ENCODE data around the gene RAD23A. TPM values are rescaled to one million over a fixed set of nuclear protein-coding genes. Genes with fewer than 3 reads are reported as not detected.

Gene RAD23A
- total and polyA plus RNA-seq, 2 experiments from 2014 or later, result 65.8 to 130 TPM

GRCh38 chr19:12907166-12907565 is 38.5 kb upstream of the RAD23A start:
- H3K4me1 ChIP-seq (ENCODE audit: insufficient read depth), result peaks cover under 1% of the 10 kb centered on the region
- H3K9me2 ChIP-seq (replicated peaks; ENCODE audit: insufficient read depth), result no peaks in the 10 kb centered on the region
- H3K36me3 ChIP-seq (replicated peaks; ENCODE audit: insufficient read depth, low read depth), result no peaks in the 10 kb centered on the region
- H3K27ac ChIP-seq, result no peak overlapping the region
- no peaks in the 10 kb centered on the region for H3K79me2 ChIP-seq
- 77% methylated on average over 9 of the region's 9 CpGs for WGBS (ENCODE audit: low lambda C conversion rate, missing lambda C conversion rate)
- no peak for DNase-seq (ENCODE audit: low spot score)
- no peaks in the 10 kb centered on the region for H4K20me1 ChIP-seq (ENCODE audit: insufficient read depth, poor library complexity, severe bottlenecking)
- no peaks in the 10 kb centered on the region for H3K27me3 ChIP-seq
- no peak overlapping the region for H3K4me3 ChIP-seq
- H3K9me3 ChIP-seq (ENCODE audit: low read depth), result no peaks in the 10 kb centered on the region
- no peak overlapping the region for H3K4me2 ChIP-seq
- TF ChIP-seq EZH2 (IDR thresholded peaks at IDR 0.05; ENCODE audit: borderline replicate concordance), result no peak
- no peak for TF ChIP-seq EZH2phosphoT487 (IDR thresholded peaks at IDR 0.05; ENCODE audit: low read depth, severe bottlenecking, unreplicated experiment)
- TF ChIP-seq, protein P1, sequence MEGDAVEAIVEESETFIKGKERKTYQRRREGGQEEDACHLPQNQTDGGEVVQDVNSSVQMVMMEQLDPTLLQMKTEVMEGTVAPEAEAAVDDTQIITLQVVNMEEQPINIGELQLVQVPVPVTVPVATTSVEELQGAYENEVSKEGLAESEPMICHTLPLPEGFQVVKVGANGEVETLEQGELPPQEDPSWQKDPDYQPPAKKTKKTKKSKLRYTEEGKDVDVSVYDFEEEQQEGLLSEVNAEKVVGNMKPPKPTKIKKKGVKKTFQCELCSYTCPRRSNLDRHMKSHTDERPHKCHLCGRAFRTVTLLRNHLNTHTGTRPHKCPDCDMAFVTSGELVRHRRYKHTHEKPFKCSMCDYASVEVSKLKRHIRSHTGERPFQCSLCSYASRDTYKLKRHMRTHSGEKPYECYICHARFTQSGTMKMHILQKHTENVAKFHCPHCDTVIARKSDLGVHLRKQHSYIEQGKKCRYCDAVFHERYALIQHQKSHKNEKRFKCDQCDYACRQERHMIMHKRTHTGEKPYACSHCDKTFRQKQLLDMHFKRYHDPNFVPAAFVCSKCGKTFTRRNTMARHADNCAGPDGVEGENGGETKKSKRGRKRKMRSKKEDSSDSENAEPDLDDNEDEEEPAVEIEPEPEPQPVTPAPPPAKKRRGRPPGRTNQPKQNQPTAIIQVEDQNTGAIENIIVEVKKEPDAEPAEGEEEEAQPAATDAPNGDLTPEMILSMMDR (IDR thresholded peaks at IDR 0.05; ENCODE audit: poor library complexity), result no peak
- no peak overlapping the region for H2AFZ ChIP-seq

GRCh38 chr19:12912571-12912970 is 33.1 kb upstream of the RAD23A start:
- peak overlapping the region; percentile 61 for H3K4me2 ChIP-seq
- no peak for DNase-seq (ENCODE audit: low spot score)
- H2AFZ ChIP-seq, result no peak overlapping the region
- no peaks in the 10 kb centered on the region for H3K9me3 ChIP-seq (ENCODE audit: low read depth)
- TF ChIP-seq, protein P1 (IDR thresholded peaks at IDR 0.05; ENCODE audit: poor library complexity), result no peak
- no peak for TF ChIP-seq EZH2 (IDR thresholded peaks at IDR 0.05; ENCODE audit: borderline replicate concordance)
- TF ChIP-seq EZH2phosphoT487 (IDR thresholded peaks at IDR 0.05; ENCODE audit: low read depth, severe bottlenecking, unreplicated experiment), result no peak
- peaks cover 20% of the 10 kb centered on the region for H3K4me1 ChIP-seq (ENCODE audit: insufficient read depth)
- H3K4me3 ChIP-seq, result no peak overlapping the region
- 56% methylated on average over 4 of the region's 4 CpGs for WGBS (ENCODE audit: low lambda C conversion rate, missing lambda C conversion rate)
- no peaks in the 10 kb centered on the region for H3K36me3 ChIP-seq (replicated peaks; ENCODE audit: insufficient read depth, low read depth)
- H3K79me2 ChIP-seq, result no peaks in the 10 kb centered on the region
- H3K9me2 ChIP-seq (replicated peaks; ENCODE audit: insufficient read depth), result no peaks in the 10 kb centered on the region
- H3K27ac ChIP-seq, result peak overlapping the region; percentile 79
- no peaks in the 10 kb centered on the region for H3K27me3 ChIP-seq
- no peaks in the 10 kb centered on the region for H4K20me1 ChIP-seq (ENCODE audit: insufficient read depth, poor library complexity, severe bottlenecking)

DNA sequence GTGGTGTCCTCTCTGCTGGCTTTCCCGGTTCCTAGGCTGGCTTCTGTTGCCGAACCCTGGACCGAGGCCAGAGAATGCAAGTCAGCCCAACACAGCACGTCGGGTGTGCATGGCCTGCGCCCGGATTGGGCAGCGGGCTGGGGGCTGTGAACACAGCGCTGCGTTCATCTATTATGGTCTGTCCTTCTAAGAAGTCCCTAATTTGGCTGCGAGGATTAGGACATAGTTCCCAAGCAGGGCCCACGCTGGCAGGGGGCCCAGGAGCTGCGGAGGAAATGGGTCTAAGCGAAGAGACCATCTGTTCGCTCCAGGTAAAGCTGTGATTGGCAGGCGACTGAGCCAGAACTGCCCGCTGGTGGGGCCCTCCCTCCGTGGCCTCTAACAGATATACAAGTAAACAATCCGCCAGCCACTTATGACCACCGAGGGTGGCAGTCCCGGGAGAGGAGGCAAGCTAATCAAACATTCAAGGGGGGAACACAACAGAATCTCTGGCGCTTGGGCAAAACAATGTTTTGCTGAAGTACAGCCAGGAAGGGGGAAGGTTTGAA is 32.6 kb upstream of the RAD23A start:
- 21% methylated on average over 22 of the region's 22 CpGs for WGBS (ENCODE audit: low lambda C conversion rate, missing lambda C conversion rate)
- DNase-seq (ENCODE audit: low spot score), result peak; percentile 75

More for the DNA sequence above, 32.6 kb upstream of the RAD23A start:
- Histone ChIP-seq H3K27me3 (no peaks in the 10 kb centered on the region), H3K4me2 (peak overlapping the region; percentile 61), H2AFZ (peak overlapping the region; percentile 50), H3K4me1 (ENCODE audit: insufficient read depth) (peaks cover 20% of the 10 kb centered on the region), H4K20me1 (ENCODE audit: insufficient read depth, poor library complexity, severe bottlenecking) (no peaks in the 10 kb centered on the region), H3K9me2 (replicated peaks; ENCODE audit: insufficient read depth) (no peaks in the 10 kb centered on the region), H3K79me2 (no peaks in the 10 kb centered on the region), H3K9me3 (ENCODE audit: low read depth) (no peaks in the 10 kb centered on the region), H3K27ac (peak overlapping the region; percentile 79), H3K4me3 (no peak overlapping the region), H3K36me3 (replicated peaks; ENCODE audit: insufficient read depth, low read depth) (no peaks in the 10 kb centered on the region)
- TF ChIP-seq, protein P1 (IDR thresholded peaks at IDR 0.05; ENCODE audit: poor library complexity), result no peak
- TF ChIP-seq EZH2 (IDR thresholded peaks at IDR 0.05; ENCODE audit: borderline replicate concordance), result no peak
- TF ChIP-seq EZH2phosphoT487 (IDR thresholded peaks at IDR 0.05; ENCODE audit: low read depth, severe bottlenecking, unreplicated experiment), result no peak

Data from hepatocyte (in vitro differentiated cells).